HG02981 (cell line): Measurements from ENCODE around the gene OR5B12.
"Not testable (repeated sequence)": the region's sequence is repeated elsewhere in the genome, so short reads cannot be mapped to it uniquely, and the experiment has no call there.

Source experiments
- ATAC-seq: cut with Tn5 transposase; IDR thresholded peaks from one replicate; pipeline ENCODE4 v1.9.1; 2021; ENCODE audit warnings: mild to moderate bottlenecking, moderate library complexity; ENCODE audit not compliant: unreplicated experiment

OR5B12 gene

DNA sequence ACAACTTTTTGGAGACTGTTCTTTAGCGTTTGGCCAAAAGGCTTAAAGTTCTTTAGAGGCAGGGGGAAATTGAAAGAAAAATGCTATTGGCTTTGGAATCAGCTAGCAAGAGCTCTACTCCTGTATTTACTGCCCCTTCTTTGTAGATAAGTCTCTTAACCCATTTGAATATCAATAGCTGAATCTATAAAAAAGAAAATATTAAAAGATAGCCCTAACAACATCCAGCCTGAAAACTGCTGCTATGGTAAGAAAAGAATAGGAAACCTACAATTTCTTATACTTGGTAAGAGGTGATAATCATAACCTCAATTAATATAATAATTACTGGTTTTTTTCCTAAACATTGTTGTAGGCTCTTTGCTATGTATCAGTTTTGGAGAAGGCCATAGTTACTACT lies at the start of gene OR5B12:
TSS of gene OR5B12 (minus strand) at position 101 of the 400 bp plus-strand sequence. CDS start 2,085 bp downstream, outside the sequence.
- no peak for ATAC-seq

GRCh38 chr11:58490827-58491226 lies 48.8 kb upstream of the OR5B12 start:
- ATAC-seq: no peak

GRCh38 chr11:58487170-58487569 lies 45.1 kb upstream of the OR5B12 start:
- no peak for ATAC-seq

- no peak for ATAC-seq
These were observed 43.9 kb upstream of the OR5B12 start for GRCh38 chr11:58485961-58486360.

DNA sequence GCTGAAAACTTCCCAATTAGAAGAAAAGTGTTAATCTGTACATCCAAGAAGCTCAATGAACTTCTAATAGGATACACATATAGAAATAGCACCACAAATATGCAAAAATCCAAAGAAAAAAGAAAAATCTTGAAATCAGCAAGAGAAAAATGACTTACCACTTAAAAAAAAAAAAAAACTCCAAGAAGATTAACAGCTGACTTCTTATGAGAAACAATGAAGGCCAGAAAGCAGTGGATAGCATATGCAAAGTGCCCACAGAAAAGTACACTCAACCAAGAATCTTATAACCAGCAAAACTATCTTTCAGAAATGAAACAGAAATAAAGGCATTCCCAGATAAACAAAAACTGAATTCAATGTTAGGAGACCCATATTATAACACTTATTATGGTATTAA lies 29.9 kb upstream of the OR5B12 start:
- no peak for ATAC-seq

DNA sequence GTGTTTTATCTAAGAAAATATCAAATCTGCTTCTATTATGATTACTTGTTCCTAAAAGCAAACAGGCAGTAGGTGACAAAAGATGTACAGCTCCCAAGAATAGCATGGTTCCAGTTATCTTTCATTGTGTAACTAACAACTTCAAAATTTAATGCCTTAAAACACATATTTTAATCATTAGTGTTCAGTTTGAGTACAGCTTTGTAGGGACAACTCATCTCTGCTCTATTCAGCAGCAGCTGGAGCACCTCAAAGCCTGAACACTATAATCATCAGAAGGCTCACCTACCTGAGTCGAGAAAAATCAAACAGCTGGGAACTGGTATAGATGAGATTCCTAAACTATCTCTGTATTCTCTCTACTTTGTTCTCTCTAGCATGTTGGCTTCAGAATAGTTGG lies 24.3 kb upstream of the OR5B12 start:
- no peak for ATAC-seq

- ATAC-seq: no peak
These were observed 23.7 kb upstream of the OR5B12 start for GRCh38 chr11:58465690-58466089.

DNA sequence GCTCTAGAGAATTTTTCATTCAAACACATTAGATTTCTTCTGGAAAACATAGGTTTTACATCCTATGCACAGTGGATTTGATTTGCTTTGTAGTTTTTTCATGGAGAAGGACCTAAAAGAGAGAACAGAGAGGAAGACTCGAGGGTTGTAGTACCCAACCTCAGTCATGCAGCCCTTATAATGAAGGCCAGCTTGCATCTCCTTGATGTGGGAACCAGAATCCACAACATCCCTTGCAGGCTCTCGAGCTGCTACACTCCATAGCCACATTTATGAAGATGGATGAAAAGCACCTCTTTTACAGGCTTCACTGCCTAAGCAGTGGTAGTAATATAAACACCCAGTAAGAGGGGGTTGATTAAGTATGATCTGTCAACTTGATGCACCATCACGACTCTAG lies 9.5 kb upstream of the OR5B12 start:
- ATAC-seq: no peak

GRCh38 chr11:58446294-58446693 lies 4.3 kb upstream of the OR5B12 start:
- ATAC-seq: no peak

GRCh38 chr11:58444300-58444699 lies 2.3 kb upstream of the OR5B12 start:
- no peak for ATAC-seq

- no peak for ATAC-seq
These were observed 3.5 kb downstream of the OR5B12 start for GRCh38 chr11:58438486-58438885.

DNA sequence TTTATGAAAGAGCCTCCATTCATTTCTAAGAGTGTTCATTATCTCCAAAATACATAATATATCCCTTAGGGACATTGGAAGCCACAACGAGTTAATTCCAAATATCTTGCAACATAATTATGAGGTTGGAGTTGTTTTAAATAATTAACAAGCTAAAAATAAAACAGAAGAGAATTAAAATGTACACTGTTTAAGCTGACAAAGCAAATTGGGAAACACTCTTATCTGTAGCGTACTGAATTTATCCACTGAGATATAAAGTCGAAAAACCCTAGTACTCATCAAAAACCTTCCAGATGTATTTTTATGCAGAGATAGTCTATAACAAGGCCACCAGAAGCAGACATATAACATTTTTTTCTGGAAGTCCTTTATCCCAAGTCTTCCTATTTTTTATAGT lies 7.8 kb downstream of the OR5B12 start:
- ATAC-seq: no peak

GRCh38 chr11:58433638-58434203 lies 8.3 kb downstream of the OR5B12 start:
- ATAC-seq: peak; percentile 78

- no peak for ATAC-seq
These were observed 12.8 kb downstream of the OR5B12 start for GRCh38 chr11:58429273-58429672.

DNA sequence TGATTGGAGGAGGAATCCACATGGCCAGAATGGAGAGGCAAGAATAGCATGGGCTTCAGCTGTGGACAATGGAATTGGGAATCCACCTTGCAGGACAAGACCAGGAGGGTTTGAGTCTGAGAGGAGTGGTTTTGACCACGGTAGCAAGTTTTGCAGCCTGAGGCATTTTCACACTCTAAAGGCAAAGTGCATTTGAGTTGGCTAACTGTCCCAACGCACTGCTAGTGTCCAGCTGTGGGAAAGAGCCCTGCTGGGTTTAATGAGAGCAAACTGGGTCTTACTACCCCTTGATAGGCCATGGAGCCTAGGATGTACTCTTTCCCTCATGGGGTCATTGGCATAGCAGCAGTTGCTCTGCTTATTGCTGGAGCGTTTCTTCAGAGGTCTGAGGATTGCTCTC lies 14.0 kb downstream of the OR5B12 start, which contains the start of gene OR5B2:
TSS of gene OR5B2 (minus strand) at position 101 of the 400 bp plus-strand sequence. CDS start 4,860 bp downstream, outside the sequence.
- no peak for ATAC-seq

- no peak for ATAC-seq
These were observed 35.3 kb downstream of the OR5B12 start, which contains the start of gene OR5B3 for GRCh38 chr11:58406774-58407173. Gene OR5B3 (minus strand): TSS chr11:58406874. CDS start chr11:58403409, 3,465 bp downstream.

GRCh38 chr11:58399622-58400021 lies 42.4 kb downstream of the OR5B12 start:
- not testable (repeated sequence) for ATAC-seq

- no peak for ATAC-seq
These were observed 46.5 kb downstream of the OR5B12 start for GRCh38 chr11:58395581-58395980.

DNA sequence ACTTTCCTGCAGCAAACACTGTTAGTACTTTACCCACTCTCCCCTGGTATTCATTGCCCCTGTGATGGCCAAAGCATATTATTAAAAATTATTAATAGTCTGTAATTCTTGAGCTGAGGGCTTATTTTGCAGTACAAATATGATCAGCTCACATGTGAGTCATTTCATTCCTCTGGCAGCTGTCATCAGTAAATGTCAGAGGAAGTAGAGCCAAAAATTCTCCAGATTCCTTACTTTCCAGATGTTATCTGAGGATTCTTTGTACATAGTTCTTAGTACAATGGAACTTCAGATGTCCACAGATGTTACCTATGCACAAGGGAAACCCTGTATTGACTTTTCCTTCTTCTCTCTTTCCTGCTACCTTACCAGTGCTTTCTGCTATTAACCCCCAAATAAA lies 47.8 kb downstream of the OR5B12 start:
- no peak for ATAC-seq

GRCh38 chr11:58392746-58393145 lies 49.3 kb downstream of the OR5B12 start:
- no peak for ATAC-seq

DNA sequence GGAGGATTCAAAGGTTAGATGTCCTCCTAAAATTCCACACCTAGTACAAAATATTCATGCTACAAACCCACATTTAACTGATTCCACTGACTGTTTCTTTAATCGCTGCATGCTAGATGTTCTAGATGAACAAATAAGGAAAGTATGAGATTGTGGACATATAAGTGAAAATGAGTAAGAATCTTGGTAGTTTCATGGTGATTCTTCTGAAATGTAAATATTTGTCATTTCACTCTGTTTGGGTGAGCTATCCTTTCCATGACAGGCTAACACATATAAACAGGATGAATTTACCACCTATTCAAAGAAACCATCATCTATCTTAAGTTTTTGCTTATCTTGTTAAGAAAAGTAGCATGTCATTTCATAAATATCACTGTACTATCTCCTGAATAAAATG lies 50.2 kb downstream of the OR5B12 start:
- no peak for ATAC-seq

DNA sequence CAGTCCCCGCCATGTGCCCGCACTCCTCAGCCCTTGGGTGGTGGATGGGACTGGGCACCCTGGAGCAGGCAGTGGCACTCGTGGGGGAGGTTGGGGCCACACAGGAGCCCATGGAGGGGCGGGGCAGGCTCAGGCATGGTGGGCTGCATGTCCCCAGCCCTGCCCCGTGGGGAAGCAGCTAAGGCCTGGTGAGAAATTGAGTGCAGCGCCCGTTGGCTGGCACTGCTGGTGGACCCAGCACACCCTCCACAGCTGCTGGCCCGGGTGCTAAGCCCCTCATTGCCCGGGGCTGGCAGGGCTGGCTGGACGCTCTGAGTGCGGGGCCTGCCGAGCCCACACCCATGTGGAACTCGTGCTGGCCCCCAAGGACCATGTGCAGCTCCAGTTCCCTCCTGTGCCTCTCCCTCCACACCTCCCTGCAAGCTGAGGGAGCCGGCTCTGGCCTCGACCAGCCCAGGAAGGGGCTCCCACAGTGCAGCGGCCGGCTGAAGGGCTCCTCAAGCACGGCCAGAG lies 51.4 kb downstream of the OR5B12 start:
- ATAC-seq: no peak
